B cell (primary cell): ENCODE results near the gene PPIP5K2. TPM values are rescaled to one million over a fixed set of nuclear protein-coding genes. Genes with fewer than 3 reads are reported as not detected.
"Not testable (repeated sequence)": the region's sequence is repeated elsewhere in the genome, so short reads cannot be mapped to it uniquely, and the experiment has no call there.

Source experiments
- ATAC-seq: fragments of 200-7000 bp; cut with Tn5 transposase; one replicate; pipeline ENCODE4 v1.10.0; 2021; ENCODE audit warnings: low read depth, mild to moderate bottlenecking, moderate number of reproducible peaks, moderate library complexity
- CTCF ChIA-PET: fragments of 350-600 bp; sonication (Branson Sonifier 250); formaldehyde crosslinking; loops from one replicate; lab custom pipeline; 2021; ENCODE audit warnings: antibody characterized with exemption, inconsistent platforms; lab: Charles Lee
- POLR2A ChIA-PET: fragments of 350-600 bp; sonication (Branson Sonifier 250); formaldehyde crosslinking; loops from one replicate; lab custom pipeline; 2021; ENCODE audit warnings: antibody characterized with exemption; lab: Charles Lee
- DNase-seq: peaks from one replicate; pipeline ENCODE4 v3.0.0; 2013
- H2AFZ ChIP-seq: 2 replicates; pipeline ENCODE4 v1.6.1; 2012; ENCODE audit warnings: mild to moderate bottlenecking, low read depth, low read length; ENCODE audit not compliant: insufficient read depth, poor library complexity, severe bottlenecking
- H3K27ac ChIP-seq, 2 donors: 1 replicate in 1 of 2; 2 replicates in 1 of 2; pipeline ENCODE4 v1.5.1; 2012 to 2013; ENCODE audit warnings: low read length in 2 of 2, mild to moderate bottlenecking in 2 of 2, moderate library complexity in 1 of 2
- H3K27me3 ChIP-seq, 4 experiments: fragments of 200-600 bp in 1 of 4; sonication (generic) in 1 of 4; replicated peaks in 1 of 4; 1 replicate in 2 of 4; 2 replicates in 2 of 4; pipeline versions ENCODE4 v1.6.1 to v1.7.0; 2013 to 2016; ENCODE audit warnings: low read length in 3 of 4, mild to moderate bottlenecking in 2 of 4, mixed read lengths in 1 of 4, moderate library complexity in 1 of 4; ENCODE audit not compliant: insufficient read depth in 4 of 4, control insufficient read depth in 3 of 4; ENCODE audit errors: control extremely low read depth in 1 of 4
- H3K36me3 ChIP-seq, 2 experiments: replicated peaks in 1 of 2; 1 replicate in 1 of 2; 2 replicates in 1 of 2; pipeline versions ENCODE4 v1.6.1 to v1.7.1; 2013; ENCODE audit warnings: low read length in 1 of 2; ENCODE audit not compliant: insufficient read depth in 2 of 2, control insufficient read depth in 1 of 2; ENCODE audit errors: control extremely low read depth in 1 of 2, extremely low read depth in 1 of 2
- H3K4me1 ChIP-seq, 2 donors: fragments of 200-600 bp in 1 of 2; sonication (generic) in 1 of 2; 1 replicate in 1 of 2; 2 replicates in 1 of 2; pipeline versions ENCODE4 v1.5.1 to v1.6.1; 2013 to 2017; ENCODE audit warnings: low read length in 2 of 2; ENCODE audit not compliant: control insufficient read depth in 2 of 2, insufficient read depth in 2 of 2
- H3K4me2 ChIP-seq: replicated peaks from 2 replicates; pipeline ENCODE3; 2012; ENCODE audit warnings: mild to moderate bottlenecking, low read depth, low read length; ENCODE audit not compliant: poor library complexity, severe bottlenecking
- H3K4me3 ChIP-seq, 5 experiments: fragments of 200-600 bp in 1 of 5; sonication (generic) in 1 of 5; 1 replicate in 3 of 5; 2 replicates in 2 of 5; pipeline versions ENCODE4 v1.5.1 to v1.7.0; 2011 to 2016; ENCODE audit warnings: low read length in 4 of 5, mild to moderate bottlenecking in 4 of 5, low read depth in 2 of 5, control low read depth in 1 of 5, moderate library complexity in 1 of 5; ENCODE audit not compliant: insufficient read depth in 1 of 5; ENCODE audit errors: control extremely low read depth in 1 of 5, extremely low read depth in 1 of 5
- H3K79me2 ChIP-seq: fragments of 200-600 bp; sonication (generic); one replicate; pipeline ENCODE4 v1.6.0; 2016; ENCODE audit warnings: low read length; ENCODE audit not compliant: control insufficient read depth, insufficient read depth
- H3K9ac ChIP-seq: fragments of 200-600 bp; sonication (generic); 2 replicates; pipeline ENCODE4 v1.6.1; 2017; ENCODE audit warnings: mild to moderate bottlenecking, low read length, moderate library complexity
- H3K9me3 ChIP-seq, 3 donors: one replicate each; pipeline versions ENCODE4 v1.6.1 to v1.7.1; 2013; ENCODE audit warnings: low read length in 2 of 3; ENCODE audit not compliant: control insufficient read depth in 2 of 3, insufficient read depth in 1 of 3; ENCODE audit errors: control extremely low read depth in 1 of 3
- H4K20me1 ChIP-seq: 2 replicates; pipeline ENCODE4 v1.6.0; 2012; ENCODE audit warnings: mild to moderate bottlenecking, low read length; ENCODE audit not compliant: insufficient read depth, control insufficient read depth, poor library complexity, severe bottlenecking
- H3K27ac Mint-ChIP-seq: one replicate; pipeline ENCODE4 v1.8.0; 2021; ENCODE audit warnings: mixed read lengths
- H3K27me3 Mint-ChIP-seq: one replicate; pipeline ENCODE4 v1.8.0; 2021; ENCODE audit warnings: mixed read lengths
- H3K4me1 Mint-ChIP-seq: one replicate; pipeline ENCODE4 v1.8.0; 2021; ENCODE audit warnings: mixed read lengths
- H3K4me3 Mint-ChIP-seq: one replicate; pipeline ENCODE4 v1.8.0; 2021; ENCODE audit warnings: mixed read lengths
- H3K9me3 Mint-ChIP-seq: one replicate; pipeline ENCODE4 v1.8.0; 2022; ENCODE audit warnings: mixed read lengths; ENCODE audit not compliant: insufficient read depth
- EZH2 ChIP-seq: IDR thresholded peaks from 2 replicates; pipeline ENCODE4 v1.6.1; 2012; ENCODE audit warnings: borderline replicate concordance, low read depth, mild to moderate bottlenecking, moderate library complexity, low read length; ENCODE audit not compliant: insufficient read depth, poor library complexity, severe bottlenecking
- WGBS: methylation state at CpG from one replicate; pipeline ENCODE4 v1.1.5; 2013; ENCODE audit warnings: missing lambda C conversion rate; ENCODE audit not compliant: insufficient coverage; 5-methylcytosine and 5-hydroxymethylcytosine counted together
- intact Hi-C: fragments of 100-400 bp; cut with micrococcal nuclease; formaldehyde crosslinking; loops from one replicate; pipeline ENCODE4 v1.10.0; 2022
- polyA plus RNA-seq: library from polyadenylated mRNA; depleted of rRNA; stranded (reverse); fragments of >200 nt; gene quantifications from 2 replicates; pipeline ENCODE4 v1.2.3, GENCODE V29; 2012
- total RNA-seq, 2 donors: library from RNA; stranded (reverse); fragments of 120-200 nt in 1 of 2; gene quantifications; 1 replicate in 1 of 2; 2 replicates in 1 of 2; pipeline versions ENCODE4 v1.2.3 to v1.2.4, GENCODE V29; 2013 to 2022
- TF ChIP-seq, protein P1 (sequence below): fragments of 200-600 bp; IDR thresholded peaks from one replicate; pipeline ENCODE4 v1.8.0; 2022; ENCODE audit warnings: antibody characterized with exemption, mild to moderate bottlenecking

PPIP5K2 gene
- total and polyA plus RNA-seq, 2 donors (not counting 1 experiment from before 2014, with no cell fraction given) = 14.5 to 80.5 TPM

DNA sequence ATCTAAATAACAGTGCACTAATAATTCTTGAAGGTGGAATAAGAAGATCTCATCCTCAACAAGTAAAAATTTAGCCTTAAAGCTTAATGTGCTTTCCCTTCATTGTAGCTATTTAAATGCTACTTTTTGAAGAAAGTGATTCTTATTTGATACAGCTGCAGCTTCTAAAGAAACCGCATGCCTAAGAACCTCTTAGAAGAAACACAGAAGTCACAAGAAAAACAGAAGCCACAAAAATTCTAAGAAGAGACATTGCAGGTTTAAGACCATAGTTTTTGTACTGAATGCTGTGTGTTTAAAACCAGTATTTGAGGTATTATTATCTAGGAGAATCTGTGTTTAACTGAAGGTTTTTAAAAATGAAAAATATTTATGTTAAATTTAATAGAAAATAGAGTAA is 68.3 kb downstream of the PPIP5K2 start:
- Mint-ChIP-seq H3K4me1 (no peaks in the 10 kb centered on the region), H3K27me3 (no peaks in the 10 kb centered on the region), H3K4me3 (no peak overlapping the region), H3K27ac (no peak overlapping the region), H3K9me3 (no peaks in the 10 kb centered on the region)
- H3K9ac ChIP-seq = no peak overlapping the region
- peaks cover 12 to 29% of the 10 kb centered on the region in 2 experiments for H3K36me3 ChIP-seq
- WGBS = no CpG with 5 or more reads among the region's 1 CpG
- no peak overlapping the region for H3K27ac ChIP-seq
- H3K4me2 ChIP-seq = no peak overlapping the region
- H2AFZ ChIP-seq = no peak overlapping the region
- no peak for TF ChIP-seq EZH2
- TF ChIP-seq, protein P1, sequence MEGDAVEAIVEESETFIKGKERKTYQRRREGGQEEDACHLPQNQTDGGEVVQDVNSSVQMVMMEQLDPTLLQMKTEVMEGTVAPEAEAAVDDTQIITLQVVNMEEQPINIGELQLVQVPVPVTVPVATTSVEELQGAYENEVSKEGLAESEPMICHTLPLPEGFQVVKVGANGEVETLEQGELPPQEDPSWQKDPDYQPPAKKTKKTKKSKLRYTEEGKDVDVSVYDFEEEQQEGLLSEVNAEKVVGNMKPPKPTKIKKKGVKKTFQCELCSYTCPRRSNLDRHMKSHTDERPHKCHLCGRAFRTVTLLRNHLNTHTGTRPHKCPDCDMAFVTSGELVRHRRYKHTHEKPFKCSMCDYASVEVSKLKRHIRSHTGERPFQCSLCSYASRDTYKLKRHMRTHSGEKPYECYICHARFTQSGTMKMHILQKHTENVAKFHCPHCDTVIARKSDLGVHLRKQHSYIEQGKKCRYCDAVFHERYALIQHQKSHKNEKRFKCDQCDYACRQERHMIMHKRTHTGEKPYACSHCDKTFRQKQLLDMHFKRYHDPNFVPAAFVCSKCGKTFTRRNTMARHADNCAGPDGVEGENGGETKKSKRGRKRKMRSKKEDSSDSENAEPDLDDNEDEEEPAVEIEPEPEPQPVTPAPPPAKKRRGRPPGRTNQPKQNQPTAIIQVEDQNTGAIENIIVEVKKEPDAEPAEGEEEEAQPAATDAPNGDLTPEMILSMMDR = no peak
- POLR2A ChIA-PET = no interaction called here
- intact Hi-C loops = no loop called here
- H3K27me3 ChIP-seq = no peaks in the 10 kb centered on the region
- CTCF ChIA-PET = no interaction called here
- H3K4me3 ChIP-seq = no peak overlapping the region
- DNase-seq = no peak
- no peaks in the 10 kb centered on the region for H4K20me1 ChIP-seq
- no peaks in the 10 kb centered on the region for H3K4me1 ChIP-seq
- H3K79me2 ChIP-seq = no peaks in the 10 kb centered on the region
- H3K9me3 ChIP-seq = no peaks in the 10 kb centered on the region
- no peak for ATAC-seq

DNA sequence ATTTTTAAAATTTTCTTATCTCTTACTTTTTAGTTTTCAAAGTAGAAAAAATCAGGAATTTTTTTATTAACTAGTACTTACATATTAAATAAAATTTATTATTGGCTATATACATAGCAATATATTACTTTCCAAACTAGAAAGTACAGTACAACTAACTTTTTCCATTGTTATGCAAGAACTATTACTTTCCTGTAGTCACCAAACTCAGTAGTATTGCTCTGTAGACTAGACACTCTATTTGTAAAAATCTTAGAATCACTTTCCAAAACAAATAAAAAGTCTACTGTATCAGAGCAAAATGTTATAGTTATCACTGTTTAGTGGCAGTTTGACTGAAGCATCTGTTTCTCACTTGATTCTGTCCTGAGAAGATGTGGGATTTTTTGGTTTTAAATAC is 83.1 kb downstream of the PPIP5K2 start:
- TF ChIP-seq, protein P1 = no peak
- no peak for TF ChIP-seq EZH2
- Histone ChIP-seq H3K9me3 (no peaks in the 10 kb centered on the region), H3K4me1 (no peaks in the 10 kb centered on the region), H3K36me3 (peaks cover 2 to 23% of the 10 kb centered on the region in 2 experiments), H4K20me1 (no peaks in the 10 kb centered on the region), H2AFZ (no peak overlapping the region), H3K4me2 (no peak overlapping the region), H3K4me3 (no peak overlapping the region), H3K27ac (no peak overlapping the region), H3K79me2 (no peaks in the 10 kb centered on the region), H3K9ac (no peak overlapping the region), H3K27me3 (no peaks in the 10 kb centered on the region)
- intact Hi-C loops = no loop called here
- Mint-ChIP-seq H3K4me1 (peaks cover 10% of the 10 kb centered on the region), H3K4me3 (no peak overlapping the region), H3K27me3 (no peaks in the 10 kb centered on the region), H3K27ac (no peak overlapping the region), H3K9me3 (no peaks in the 10 kb centered on the region)
- ChIA-PET CTCF (no interaction called here), POLR2A (no interaction called here)
- ATAC-seq = no peak
- DNase-seq = no peak

DNA sequence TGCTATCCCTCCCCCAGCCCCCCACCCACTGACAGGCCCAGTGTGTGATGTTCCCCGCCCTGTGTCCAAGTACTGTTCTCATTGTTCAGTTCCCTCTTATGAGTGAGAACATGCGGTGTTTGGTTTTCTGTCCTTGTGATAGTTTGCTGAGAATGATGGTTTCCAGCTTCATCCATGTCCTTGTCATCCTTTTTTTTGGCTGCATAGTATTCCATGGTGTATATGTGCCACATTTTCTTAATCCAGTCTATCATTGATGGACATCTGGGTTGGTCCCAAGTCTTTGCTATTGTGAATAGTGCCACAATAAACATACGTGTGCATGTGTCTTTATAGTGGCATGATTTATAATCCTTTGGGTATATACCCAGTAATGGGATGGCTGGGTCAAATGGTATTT is 84.9 kb downstream of the PPIP5K2 start:
- H3K9me3 ChIP-seq, H3K9ac ChIP-seq, H3K79me2 ChIP-seq, H4K20me1 ChIP-seq, DNase-seq, CTCF ChIA-PET, intact Hi-C loops, H3K27me3 Mint-ChIP-seq, H3K4me3 ChIP-seq, H3K27me3 ChIP-seq, H2AFZ ChIP-seq, H3K9me3 Mint-ChIP-seq, H3K27ac Mint-ChIP-seq, H3K4me1 ChIP-seq, ATAC-seq, H3K27ac ChIP-seq, H3K4me3 Mint-ChIP-seq, H3K4me2 ChIP-seq, POLR2A ChIA-PET: not testable (repeated sequence)
- peaks cover 2 to 19% of the 10 kb centered on the region in 2 experiments for H3K36me3 ChIP-seq
- 100% methylated on average over 1 of the region's 3 CpGs for whole genome bisulfite sequencing
- H3K4me1 Mint-ChIP-seq = peaks cover 13% of the 10 kb centered on the region
